ENCODE data around the gene UNC13A. TPM values are rescaled to one million over a fixed set of nuclear protein-coding genes. Genes with fewer than 3 reads are reported as not detected.

Gene UNC13A
- total RNA-seq, 4 donors from 2014 or later: 0.06 to 0.22 TPM; not detected in 2

GRCh38 chr19:17557466-17557865 is 130.7 kb downstream of the UNC13A start:
- DNase-seq: no peak
- peak overlapping the region in 1 of 4 donors; percentile 2 for H3K27ac ChIP-seq
- H3K36me3 ChIP-seq: peaks cover 0 to 52% (median 7%) of the 10 kb centered on the region in 3 donors
- no peak overlapping the region for H3K4me3 ChIP-seq
- intact Hi-C loops (cut with DNase I): no loop called here
- WGBS, 2 donors: 80 to 84% methylated on average over 9 of the region's 9 CpGs
- H3K4me1 ChIP-seq: peaks cover 13 to 65% (median 18%) of the 10 kb centered on the region in 3 donors
- TF ChIP-seq POLR2A (IDR thresholded peaks at IDR 0.05) (no peak), CTCF (IDR thresholded peaks at IDR 0.05) (no peak)
- no peaks in the 10 kb centered on the region for H3K9me3 ChIP-seq
- H3K27me3 ChIP-seq: no peaks in the 10 kb centered on the region

- no peak for DNase-seq
- peak overlapping the region in 1 of 4 donors; percentile 96 for H3K27ac ChIP-seq
- no peaks in the 10 kb centered on the region for H3K27me3 ChIP-seq
- H3K4me1 ChIP-seq: peaks cover 13 to 66% (median 18%) of the 10 kb centered on the region in 3 donors
- H3K36me3 ChIP-seq: peaks cover 0 to 47% (median 7%) of the 10 kb centered on the region in 3 donors
- peak overlapping the region in 3 of 4 donors; percentile 76 to 99 (median 98) for H3K4me3 ChIP-seq
- intact Hi-C loops (cut with DNase I): no loop called here
- H3K9me3 ChIP-seq: no peaks in the 10 kb centered on the region
- TF ChIP-seq POLR2A (IDR thresholded peaks at IDR 0.05): no peak
- no peak for TF ChIP-seq CTCF (IDR thresholded peaks at IDR 0.05)
- 74 to 94% methylated on average over 7 of the region's 7 CpGs for WGBS, 2 donors
Observed at GRCh38 chr19:17556995-17557394, 131.2 kb downstream of the UNC13A start.

- TF ChIP-seq CTCF (IDR thresholded peaks at IDR 0.05) (no peak), POLR2A (IDR thresholded peaks at IDR 0.05) (peak in 1 of 4 donors; percentile 32)
- H3K27ac ChIP-seq: peak overlapping the region; percentile 87 to 96 (median 91)
- intact Hi-C loops (cut with DNase I): no loop called here
- H3K4me1 ChIP-seq: peaks cover 13 to 64% (median 18%) of the 10 kb centered on the region in 3 donors
- no peaks in the 10 kb centered on the region for H3K27me3 ChIP-seq
- H3K9me3 ChIP-seq: no peaks in the 10 kb centered on the region
- no peak for DNase-seq
- H3K4me3 ChIP-seq: peak overlapping the region; percentile 76 to 99 (median 92)
- 10 to 73% methylated on average over 1 to 14 of the region's 46 CpGs for WGBS, 2 donors
- H3K36me3 ChIP-seq: peaks cover 0 to 39% (median 7%) of the 10 kb centered on the region in 3 donors
Observed at GRCh38 chr19:17555929-17556813, 132.0 kb downstream of the UNC13A start.

- Histone ChIP-seq H3K36me3 (peaks cover 0 to 32% (median 7%) of the 10 kb centered on the region in 3 donors), H3K27me3 (no peaks in the 10 kb centered on the region), H3K4me1 (peaks cover 13 to 61% (median 18%) of the 10 kb centered on the region in 3 donors), H3K4me3 (peak within 1 kb of the TSS; percentile 76 to 99 (median 92)), H3K9me3 (no peaks in the 10 kb centered on the region), H3K27ac (peak within 1 kb of the TSS; percentile 87 to 96 (median 91))
- WGBS, 2 donors: no CpG with 5 or more reads among the region's 64 CpGs
- peak; percentile 96 for DNase-seq
- intact Hi-C loops (cut with DNase I): no loop called here
- TF ChIP-seq CTCF (IDR thresholded peaks at IDR 0.05): peak in 1 of 6 experiments; percentile 8
- TF ChIP-seq POLR2A (IDR thresholded peaks at IDR 0.05): peak in 2 of 4 donors; percentile 30 to 69
Observed at GRCh38 chr19:17555480-17555928, 132.7 kb downstream of the UNC13A start, which contains the start of gene COLGALT1. Gene COLGALT1, plus strand, starts transcription at chr19:17555649. Its CDS starts 65 bp downstream, at chr19:17555714.
